22Rv1 (cell line): ENCODE measurements around the gene HPDL.

ENCODE experiments used
- CTCF ChIP-seq: fragments of 450-650 bp; IDR thresholded peaks from 2 replicates; pipeline ENCODE4 v1.5.1; 2017; ENCODE audit warnings: mild to moderate bottlenecking
- ZFX ChIP-seq: fragments of 450-650 bp; IDR thresholded peaks from 2 replicates; pipeline ENCODE4 v1.6.1; 2017; ENCODE audit warnings: antibody characterized with exemption, borderline replicate concordance

- no peak for TF ChIP-seq CTCF
- no peak for TF ChIP-seq ZFX
Observed at GRCh38 chr1:45306905-45307304, 19.8 kb upstream of the HPDL start.
